GM18520 (cell line): ENCODE data around the gene NDP.

Experiments used
- ATAC-seq: cut with Tn5 transposase; IDR thresholded peaks from one replicate; pipeline ENCODE4 v1.9.1; 2021; ENCODE audit not compliant: unreplicated experiment

The NDP gene, protein sequence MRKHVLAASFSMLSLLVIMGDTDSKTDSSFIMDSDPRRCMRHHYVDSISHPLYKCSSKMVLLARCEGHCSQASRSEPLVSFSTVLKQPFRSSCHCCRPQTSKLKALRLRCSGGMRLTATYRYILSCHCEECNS

DNA sequence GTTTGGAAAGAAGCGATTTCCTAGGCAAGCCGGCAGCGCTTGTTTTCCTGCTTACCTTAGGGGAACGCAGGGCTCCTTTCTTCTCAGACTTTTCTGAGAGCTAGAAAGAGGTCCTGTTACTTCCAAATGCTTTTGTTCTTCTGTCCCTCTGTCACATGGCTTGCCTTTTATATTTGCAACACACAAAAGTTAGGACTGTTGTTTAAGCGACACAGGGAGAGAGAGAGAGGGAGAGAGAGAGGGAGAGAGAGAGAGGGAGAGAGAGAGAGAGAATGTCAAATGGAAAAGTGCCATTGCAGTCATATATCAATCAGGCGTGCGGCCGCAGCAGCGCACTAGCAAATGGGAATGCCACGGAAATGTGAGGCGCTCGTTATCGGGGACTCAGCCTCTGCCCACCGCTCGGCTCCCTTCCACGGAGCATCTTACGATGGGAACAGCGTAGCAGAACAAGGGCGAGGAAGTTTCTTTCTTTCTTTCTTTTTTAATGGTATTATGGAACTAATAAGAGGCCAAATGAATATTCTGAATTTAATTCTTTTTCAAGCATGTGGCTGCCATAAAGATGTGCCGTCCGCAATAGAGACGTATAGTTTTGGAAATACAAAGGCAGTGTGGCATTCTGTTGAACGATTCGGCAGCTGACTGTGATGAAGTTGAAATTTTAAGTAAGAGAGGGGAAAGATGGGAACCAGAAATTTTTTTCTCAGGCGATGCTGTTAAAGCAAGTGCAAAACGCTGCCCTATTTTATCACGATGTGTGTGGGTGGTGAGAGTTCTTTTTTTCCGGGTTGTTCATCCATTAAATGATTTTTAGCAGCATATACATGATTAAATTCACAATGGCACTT, at the start of gene NDP:
TSS of gene NDP (minus strand) at position 142 of the 851 bp plus-strand sequence. CDS start 14,745 bp downstream, outside the sequence.
- ATAC-seq, result no peak

DNA sequence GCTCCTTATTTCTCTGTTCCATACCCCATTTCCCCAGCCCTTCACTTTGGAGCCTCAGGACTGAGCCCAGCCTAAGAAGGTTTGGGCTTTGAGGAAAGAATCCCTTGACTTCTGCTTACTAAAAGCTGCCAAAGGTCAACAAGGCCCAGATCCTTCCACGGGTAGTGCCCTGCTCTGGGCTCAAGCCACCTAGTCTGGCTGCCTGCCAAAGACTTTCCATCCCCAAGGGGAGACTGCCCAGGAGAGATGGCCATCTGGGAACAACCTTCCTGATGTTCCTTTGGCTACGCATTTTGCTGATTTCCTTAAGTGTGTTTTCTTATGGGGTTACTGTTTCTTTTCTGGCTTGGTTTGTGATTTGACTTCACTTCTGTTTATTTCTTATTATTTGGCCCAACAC, 49.8 kb upstream of the NDP start:
- ATAC-seq, result no peak

DNA sequence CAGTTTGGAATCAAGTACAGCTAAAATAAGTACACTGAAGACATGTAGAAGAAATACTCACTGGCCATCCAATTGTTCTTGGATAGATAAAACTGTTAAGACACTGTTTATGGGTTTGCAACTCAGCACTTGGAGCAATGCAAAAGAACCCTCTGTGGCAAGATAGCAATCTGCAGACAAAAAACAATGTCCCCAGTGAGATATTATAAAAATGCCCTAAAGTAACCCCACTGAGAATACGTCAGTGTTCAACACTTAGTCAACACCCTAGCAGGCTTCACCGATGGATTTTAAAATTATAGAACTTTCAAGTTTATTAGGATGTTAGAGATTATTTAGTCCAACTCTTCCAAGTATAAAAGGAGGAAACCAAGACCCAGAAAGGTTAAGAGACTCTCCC, 47.5 kb upstream of the NDP start:
- no peak for ATAC-seq

- ATAC-seq, result no peak
These were observed 46.7 kb upstream of the NDP start for GRCh38 chrX:44019911-44020310.

- no peak for ATAC-seq
These were observed 44.5 kb upstream of the NDP start for GRCh38 chrX:44017676-44018075.

- no peak for ATAC-seq
These were observed 43.7 kb upstream of the NDP start for GRCh38 chrX:44016906-44017305.

DNA sequence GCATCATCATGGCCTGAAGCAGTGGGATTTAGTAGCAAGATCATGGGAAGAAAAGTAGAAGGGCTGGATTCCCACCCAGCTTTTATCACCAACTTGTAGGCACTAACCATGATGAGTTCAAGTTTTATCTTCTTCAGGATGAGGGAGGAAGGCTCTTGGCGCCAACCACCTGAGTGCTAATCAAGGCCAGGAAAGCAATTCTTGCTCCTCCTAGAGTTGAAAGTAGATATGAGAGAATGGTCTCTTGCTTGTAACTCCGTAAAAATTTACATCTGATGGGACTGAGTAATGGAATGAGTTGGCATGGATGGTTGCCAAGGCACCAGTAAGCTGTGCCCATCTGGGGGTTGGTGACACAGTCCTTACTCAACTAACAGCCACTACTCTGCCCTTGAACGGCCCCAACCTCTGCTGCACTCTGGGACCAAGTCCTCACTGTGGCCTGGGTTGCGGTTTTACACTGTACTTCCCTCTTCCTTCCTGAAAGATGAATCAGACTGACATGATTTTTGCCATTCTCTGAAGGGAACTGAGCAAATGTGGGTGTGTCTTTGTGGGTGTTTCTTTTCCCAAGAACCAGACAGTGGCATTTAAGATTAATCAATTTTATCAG, 39.4 kb upstream of the NDP start:
- ATAC-seq, result no peak

- no peak for ATAC-seq
These were observed 38.3 kb upstream of the NDP start for GRCh38 chrX:44011506-44011905.

DNA sequence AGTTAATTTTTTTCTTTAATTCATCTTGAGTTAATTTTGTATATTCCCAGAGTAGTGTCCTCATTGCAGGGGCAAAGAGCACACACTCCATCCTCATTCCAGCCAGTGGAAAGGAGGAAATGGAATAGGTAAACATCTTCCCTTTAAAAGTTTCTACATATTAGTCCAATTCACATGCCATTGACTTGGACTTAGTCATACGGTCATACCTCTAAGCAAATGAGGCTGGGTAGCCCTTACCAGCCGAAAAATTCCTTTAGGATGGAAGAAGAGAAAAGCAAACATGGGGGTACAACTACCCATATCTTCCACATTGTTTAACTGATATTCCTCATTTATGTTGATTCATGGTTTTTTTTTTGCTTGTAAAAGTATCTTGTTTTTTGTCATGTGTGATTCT, 37.4 kb upstream of the NDP start:
- ATAC-seq, result no peak

DNA sequence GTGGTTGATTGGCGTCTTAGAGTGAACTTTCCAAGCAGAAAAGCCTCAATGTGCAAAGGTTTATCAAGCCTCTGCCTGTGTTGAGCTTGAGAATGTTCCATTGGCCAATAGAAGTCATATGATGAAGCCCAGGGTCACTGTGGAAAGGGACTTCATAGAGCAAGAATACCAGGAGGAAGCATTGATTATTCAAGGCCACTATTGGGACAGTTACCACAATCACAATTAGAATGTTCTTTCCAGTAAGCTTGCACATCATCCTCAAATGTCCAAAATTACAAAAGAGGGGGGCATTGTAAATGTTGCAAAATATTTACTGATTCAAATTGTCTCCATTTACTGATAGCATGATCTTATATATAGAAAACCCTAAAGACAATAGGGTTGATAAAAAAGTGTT, 32.9 kb upstream of the NDP start:
- ATAC-seq, result no peak

DNA sequence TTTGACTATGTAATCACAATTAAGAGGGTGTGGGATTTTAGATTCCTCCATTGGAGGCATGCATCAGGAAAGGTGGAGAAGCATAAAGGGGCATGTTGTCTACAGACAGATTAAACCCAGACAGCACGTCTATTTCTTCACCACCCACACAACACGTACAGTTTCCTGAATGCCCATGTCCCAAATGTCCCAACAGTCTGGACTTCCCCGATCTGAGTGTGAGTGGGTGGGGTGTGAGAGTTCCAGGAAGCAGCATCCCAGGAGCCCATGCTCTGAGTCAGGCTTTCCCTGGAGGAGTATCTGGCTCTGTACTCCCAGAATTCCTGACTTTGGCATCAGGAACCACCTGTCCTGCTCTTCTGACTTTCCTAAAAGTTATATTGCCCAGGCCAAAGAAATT, 30.8 kb upstream of the NDP start:
- no peak for ATAC-seq

DNA sequence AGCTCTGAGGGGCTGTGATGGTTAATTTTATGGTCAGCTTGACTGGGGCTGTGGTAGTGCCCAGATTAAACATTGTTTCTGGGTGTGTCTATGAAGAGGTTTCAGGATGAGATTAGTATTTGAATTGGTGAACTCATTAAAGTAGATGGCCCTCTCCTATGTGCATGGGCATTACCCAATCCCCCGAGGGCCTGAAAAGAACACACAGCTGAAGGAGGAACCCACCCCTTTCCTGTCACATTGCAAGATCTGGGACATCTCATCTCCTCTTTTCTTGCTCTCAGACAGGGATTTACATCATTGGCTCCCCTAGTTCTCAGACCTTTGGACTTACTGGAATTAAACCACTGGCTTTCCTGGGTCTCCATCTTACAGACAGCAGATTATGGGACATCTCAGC, 29.4 kb upstream of the NDP start:
- ATAC-seq, result no peak

GRCh38 chrX:43998374-43998773, 25.2 kb upstream of the NDP start:
- no peak for ATAC-seq

GRCh38 chrX:43996491-43996890, 23.3 kb upstream of the NDP start:
- ATAC-seq, result no peak

DNA sequence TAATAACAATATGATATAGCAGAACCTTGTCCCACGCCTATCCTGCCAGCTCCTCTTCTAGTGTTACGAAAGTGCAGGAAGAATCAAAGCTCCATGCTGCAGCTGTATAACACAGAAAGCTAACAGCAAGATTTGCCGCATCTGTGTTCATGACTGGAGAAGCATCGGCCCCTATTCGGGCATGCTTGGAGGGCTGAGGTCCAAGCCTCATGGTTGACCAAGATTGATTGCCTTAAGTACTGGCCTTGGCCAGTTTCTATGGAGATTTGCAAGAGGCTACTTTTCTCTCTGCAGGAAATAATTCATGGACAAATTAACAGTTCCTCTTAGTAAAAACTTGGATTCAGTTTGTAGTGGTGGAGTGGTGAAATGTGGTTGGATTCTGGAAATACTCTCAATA, 12.9 kb upstream of the NDP start:
- no peak for ATAC-seq

- no peak for ATAC-seq
These were observed 12.3 kb upstream of the NDP start for GRCh38 chrX:43985511-43985910.

DNA sequence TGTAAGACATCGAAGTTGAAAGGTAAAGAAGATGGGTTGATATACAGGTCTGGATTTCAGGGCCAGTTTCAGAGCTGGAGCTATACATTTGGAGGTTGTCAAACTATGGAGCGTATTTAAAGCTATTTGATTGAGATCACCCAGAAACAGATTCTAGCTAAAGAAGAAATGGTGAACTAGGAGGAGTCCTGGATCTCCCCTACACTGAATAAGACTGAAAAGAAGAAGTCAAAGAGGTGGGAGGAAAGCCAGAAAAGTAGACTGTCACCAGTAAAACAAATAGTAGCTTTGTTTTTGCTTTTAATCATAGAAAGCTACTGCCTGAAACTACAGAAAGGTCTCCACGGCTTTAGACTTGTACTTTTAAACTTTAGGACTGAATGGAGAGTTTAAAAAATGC, 5.0 kb upstream of the NDP start:
- ATAC-seq, result no peak

GRCh38 chrX:43976205-43976604, 3.0 kb upstream of the NDP start:
- no peak for ATAC-seq

GRCh38 chrX:43975796-43976195, 2.6 kb upstream of the NDP start:
- no peak for ATAC-seq

DNA sequence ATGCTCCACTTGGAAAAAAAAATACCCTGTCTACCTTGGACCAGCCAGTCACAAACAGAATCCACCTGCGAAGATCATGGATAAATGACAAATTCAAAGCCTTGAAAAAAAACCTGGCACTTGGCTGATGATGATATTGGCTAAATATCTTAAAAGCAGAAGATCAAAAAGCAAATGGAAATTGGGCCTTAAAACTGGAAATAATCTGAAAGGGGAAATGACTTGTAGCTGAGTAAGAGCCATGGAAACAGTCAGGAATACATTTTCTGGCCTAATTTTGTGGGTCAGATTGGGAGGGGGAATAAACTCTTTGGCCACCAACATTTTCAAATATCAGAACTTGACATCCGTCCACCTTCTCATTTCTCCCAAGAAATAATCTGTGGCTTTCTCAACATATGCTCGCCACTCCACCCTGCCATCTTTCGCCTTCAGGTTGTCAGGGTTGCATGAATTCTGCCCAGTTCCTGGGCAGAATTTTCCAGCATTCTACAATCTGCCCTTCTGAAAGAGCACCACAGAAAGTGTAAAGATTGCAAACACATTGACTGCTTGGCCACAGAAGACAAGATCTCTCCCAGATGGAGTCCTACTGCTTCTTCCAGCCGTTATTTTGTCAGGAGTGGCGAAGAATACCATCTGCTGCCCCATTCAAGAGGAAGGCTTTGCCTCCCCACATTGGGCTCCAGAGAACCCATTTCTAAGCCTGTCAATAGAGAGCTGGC, 1.7 kb upstream of the NDP start:
- no peak for ATAC-seq

DNA sequence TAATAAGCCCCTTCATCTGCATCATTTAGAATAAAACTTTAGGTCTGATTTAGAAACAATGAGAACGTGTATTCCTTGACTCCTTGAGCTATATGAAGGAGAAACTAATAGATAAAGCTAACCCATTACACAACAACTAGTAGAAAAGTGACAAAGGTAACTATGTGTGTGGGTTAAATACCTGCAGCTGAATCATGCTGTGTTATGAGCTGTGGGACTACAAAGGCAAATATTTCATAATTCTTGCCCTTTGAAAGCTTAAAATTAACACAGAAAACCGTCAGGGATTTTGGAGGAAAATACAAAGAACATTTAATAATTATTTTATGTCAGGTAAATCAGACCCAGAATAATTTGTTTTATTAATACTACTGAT, 898 bp upstream of the NDP start:
- no peak for ATAC-seq
